GM19438 (cell line): Measurements from ENCODE around the gene FARP1.

Source experiments
- ATAC-seq: cut with Tn5 transposase; IDR thresholded peaks from one replicate; pipeline ENCODE4 v1.9.1; 2021; ENCODE audit warnings: low read depth; ENCODE audit not compliant: unreplicated experiment

Gene FARP1

DNA sequence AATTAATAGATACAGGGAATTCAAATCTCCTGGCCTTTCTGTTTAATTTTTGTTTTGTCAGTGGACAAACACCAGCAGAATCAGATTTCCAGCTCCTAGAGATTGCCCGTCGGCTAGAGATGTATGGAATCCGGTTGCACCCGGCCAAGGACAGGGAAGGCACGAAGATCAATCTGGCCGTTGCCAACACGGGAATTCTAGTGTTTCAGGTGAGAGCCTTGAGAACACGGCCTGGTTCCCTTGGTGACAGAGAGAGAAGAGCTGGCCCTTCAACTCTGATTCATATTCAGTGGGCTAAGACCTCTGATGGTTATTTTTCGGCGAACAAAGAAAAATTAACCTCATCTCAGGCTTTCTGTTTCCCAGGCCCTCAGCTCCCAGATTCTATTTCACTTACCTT, 242.7 kb downstream of the FARP1 start:
- no peak for ATAC-seq

DNA sequence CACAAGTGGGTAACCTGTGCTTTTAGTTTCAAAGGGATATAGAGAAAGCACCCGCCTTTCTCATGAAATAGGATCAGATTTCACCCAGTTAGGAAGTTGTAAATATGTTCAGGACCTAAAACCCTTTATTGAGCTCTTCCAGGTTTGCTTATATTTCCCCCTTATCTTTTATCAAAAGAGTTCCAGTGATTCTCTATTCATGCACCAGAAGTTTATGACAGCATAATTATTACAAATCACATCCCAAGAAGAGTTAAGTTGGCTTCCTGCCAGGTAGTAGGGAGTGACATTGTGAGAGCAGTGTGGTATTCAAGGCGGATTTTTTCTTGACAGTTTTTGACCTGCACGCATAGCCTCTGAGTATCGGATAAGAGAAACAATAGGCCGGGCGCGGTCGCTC, 243.7 kb downstream of the FARP1 start:
- ATAC-seq, result no peak

DNA sequence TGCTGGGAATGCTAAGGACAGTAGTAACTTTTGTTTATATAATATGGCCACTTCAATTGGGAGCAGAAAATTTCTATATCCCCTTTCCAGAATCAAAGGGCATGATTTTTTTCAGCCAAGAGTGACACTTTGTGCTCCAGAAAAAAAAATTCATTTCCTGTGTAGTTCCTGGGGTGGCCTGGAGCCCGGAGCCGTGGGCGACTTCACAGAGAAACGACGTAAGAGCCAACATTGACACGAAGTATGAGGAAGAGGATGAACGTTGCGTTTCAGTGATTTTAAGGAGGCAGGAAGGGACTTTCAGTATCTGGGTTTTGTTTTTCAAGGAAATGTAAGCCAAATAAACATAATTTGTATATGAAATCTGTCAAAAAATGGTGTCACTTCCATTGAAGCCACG, 246.4 kb downstream of the FARP1 start:
- ATAC-seq, result no peak

DNA sequence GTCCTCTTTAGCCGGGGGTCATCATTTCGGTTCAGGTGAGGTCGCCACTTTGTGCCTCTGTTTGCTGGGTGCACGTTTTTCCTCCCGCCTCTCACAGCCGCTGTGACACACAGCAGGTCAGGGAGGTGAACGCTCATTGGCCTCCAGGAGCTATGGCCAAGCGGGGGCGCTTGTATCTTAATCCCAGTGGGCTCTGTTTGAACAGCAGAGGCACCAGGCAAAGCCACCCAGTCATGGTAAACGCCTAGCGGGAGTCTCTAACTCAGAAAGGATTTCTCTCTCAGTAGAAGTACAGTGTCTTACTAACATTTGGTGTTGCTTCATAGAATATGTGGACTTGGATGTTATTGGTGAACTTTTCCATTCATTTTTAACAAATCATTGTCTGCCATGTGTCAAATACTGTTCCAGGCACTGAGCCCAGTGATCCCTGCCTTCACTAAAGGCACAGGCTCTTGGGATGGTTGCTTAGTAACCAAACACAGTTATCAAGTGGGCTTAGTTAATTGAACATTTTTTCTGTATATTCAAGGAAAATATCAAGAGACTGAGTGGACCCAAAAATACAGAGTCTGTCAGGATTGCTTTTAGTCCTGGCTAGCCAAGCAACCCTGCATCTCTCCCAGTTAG, 247.3 kb downstream of the FARP1 start:
- no peak for ATAC-seq

DNA sequence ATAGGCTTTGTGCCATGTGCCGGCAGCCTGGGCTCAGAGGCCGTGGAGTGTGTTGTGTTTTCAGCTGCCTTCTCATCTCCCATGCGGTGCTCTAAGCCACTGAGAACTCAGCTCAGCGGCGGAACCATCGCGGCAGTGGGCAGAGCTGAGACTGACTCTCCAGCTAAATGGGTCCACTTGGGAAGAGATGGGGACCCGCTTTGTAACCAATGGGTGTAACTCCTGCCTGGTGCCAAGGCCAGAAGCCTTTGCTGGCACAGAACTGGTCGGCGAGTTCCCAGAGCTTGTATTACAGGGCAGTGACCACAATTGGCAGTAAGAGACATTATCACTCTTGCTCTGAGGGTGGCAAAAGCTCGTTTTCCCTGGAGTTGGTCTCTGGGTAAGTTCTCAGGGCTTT, 251.0 kb downstream of the FARP1 start:
- ATAC-seq, result no peak

DNA sequence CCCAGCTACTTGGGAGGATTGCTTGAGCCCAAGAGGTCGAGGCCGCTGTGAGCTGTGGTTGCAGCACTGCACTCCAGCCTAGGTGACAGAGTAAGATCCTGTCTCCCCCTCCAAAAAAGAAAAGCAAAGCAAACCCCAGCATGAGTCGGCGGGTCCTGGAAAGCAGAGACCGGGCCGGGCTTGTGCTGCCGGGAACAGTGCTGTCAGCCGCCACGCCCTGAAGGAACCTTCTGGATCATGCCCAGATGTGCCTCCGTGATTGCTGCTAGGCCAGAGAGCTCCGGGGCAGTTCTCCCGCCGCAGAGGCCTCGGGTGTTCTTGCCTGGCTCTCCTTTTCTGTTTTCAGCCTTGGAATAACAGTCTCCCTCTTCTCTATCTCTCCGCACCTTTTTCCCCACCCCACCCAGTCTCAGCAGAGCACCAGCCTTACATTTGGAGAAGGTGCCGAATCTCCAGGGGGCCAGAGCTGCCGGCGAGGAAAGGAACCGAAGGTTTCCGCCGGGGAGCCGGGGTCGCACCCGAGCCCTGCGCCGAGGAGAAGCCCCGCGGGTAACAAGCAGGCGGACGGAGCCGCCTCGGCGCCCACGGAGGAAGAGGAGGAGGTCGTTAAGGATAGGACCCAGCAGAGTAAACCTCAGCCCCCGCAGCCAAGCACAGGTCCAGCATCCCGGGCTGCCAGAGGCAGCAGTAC, 252.1 kb downstream of the FARP1 start:
- ATAC-seq, result no peak

DNA sequence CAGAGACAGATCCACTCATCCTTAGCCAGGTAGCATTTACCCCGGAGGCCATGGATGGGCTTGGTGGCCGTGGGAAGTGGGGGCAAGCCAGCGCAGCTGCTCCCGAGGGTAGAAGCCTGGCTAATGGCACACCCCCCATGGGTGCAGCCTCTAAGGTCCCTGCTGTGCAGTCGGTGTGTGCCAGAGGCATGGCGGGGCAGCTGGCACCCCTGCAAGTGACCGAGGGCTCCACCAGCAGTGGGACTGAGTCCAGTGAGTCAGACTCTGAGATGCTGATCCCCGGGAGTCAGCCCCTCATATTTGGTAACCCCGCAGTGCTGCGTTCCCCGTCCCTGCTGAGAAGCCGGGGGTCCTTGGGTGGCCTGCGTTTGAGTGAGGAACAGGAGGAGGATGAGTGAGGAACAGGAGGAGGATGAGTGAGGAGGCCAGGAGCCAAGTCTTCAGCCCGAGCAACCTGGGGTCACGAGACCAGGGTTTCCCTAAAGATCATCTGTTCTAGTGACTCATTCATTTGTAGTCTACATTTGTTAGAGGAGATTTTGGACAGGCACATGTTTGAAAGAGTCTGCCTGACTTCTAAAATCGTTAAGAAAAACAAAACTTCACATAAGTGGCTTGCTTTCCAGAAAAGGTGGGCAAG, 253.3 kb downstream of the FARP1 start:
- no peak for ATAC-seq

DNA sequence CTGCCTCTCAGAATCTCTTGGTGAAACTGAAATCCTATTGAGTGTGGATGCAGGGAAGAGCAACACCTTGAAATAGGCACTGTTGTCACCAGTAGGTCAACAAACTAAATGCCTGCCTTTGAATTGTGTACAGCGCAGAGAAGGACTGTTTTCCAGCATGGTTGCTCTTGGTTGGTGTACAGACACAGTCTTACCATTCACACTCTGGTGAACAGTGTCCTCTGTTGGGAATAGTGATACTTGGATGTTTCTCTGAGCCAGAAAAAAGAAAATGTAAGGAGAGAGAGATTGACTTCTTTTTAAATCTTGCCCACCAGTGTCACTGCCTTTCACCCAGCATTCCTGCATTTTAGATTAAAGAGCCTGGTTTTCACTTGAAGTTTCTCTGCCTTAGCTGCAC, 254.3 kb downstream of the FARP1 start:
- ATAC-seq, result no peak

DNA sequence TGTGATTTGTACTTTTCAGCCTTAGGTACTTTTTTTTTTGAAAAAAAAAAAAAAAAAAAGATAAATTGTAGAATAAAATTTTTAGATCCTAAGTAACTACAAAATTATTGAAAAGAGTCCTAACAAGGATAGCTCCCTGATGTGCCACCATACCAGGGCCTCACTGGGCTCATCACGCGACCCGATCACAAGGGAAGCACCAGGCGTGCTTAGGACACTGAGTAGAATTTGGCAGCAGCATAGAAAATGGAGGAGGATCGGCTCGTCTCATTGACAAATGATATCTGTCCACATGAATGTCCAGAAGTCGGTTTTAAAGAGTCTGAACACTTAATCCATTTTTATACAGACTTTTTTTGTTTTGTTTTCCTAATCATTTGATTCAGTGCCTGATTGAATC, 255.0 kb downstream of the FARP1 start:
- no peak for ATAC-seq

DNA sequence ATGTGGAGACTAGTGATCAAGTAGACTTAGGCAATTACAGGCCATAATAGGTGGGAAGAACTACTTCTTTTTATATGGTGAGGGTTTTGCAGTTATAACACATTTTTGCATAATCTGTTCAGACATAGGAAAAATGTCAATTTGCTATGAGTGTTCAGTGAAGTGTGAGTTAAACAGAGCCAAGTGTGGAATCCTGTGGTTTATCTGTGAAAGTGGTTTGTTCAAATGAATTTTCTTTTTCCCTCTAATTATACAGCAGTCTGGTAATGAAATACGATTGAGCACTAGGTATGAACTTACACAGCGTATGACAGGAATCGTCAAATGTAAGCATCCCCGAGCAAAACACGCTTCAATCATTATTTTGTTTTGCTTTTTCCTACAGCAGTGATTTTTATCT, 255.7 kb downstream of the FARP1 start:
- no peak for ATAC-seq

DNA sequence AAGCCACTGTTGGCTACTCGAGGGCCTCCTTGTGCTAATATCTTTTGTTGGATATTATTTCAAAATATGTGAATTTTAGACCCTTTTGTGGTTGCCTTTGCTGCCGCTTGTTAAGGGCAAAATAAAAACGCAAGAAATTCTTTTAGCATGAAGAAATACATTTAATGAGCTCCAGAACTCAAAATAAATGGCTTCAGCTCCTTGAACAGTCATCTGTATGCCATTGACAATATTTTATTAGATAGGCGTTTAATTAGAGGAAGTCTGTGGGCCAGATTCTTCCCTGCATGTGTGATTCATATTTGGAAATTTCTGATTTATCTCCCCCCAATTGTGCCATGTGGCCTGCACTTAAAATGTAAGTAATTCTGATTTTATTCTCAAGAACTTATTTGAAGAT, 256.9 kb downstream of the FARP1 start:
- no peak for ATAC-seq

DNA sequence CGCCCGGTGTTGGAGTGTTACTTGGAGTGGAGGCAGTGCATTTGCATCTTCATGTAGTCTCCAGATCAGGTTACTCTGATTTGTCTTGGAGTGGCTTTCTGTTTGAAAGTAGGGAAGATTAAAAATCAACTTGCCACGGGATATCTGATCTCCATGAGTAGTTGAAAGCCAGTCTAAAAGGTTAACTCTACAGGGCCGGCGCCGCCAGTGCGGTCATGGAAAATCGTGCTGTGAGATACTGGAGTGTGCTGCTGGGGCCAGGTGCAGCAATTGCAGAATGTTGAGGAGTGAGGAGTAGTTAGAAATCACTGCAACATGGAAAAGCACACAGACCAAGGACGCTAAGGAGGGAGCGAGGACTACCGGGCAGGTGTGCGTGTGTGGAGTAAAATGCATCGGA, 259.0 kb downstream of the FARP1 start:
- no peak for ATAC-seq

DNA sequence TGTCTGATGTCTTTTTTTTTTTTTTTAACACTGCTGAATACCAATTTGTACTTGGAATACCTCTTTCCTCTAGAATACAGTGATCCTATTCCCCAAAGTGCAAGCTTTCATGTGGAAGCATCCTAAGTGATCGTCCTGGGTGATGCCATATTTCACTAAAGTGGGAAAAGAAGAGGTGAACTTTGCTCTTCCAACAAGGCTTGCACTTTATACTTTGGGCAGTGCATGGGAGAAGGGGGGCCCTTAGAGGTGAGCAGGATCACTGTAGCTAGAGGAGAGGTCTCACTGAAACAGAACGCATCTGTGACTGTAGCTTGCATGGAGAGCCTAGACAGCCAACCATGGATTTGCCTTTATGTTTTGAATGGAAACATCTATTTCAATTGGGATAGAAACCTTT, 260.2 kb downstream of the FARP1 start:
- ATAC-seq, result no peak

DNA sequence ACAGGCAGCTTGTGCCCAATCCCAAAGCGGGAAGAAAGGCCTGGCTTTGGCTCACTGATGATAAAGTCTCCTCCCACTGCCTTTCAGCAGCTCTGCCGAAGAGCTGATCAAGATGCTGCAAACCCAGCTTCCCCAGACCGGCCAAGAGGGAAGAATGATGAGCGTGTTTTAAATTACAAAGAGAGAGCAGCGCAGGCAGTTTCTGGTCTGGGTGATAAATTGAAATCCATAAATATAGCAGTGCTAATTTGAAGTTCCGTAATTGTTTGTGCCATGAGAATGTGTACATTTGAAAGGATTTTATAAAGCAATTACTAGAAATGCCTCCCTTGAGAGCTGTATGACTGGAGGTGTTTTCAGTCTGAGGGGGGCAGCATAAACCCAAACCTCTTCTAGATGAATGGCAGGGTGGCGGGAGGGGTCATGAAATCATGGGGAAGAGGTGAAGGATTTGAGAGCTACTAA, 262.2 kb downstream of the FARP1 start:
- no peak for ATAC-seq

DNA sequence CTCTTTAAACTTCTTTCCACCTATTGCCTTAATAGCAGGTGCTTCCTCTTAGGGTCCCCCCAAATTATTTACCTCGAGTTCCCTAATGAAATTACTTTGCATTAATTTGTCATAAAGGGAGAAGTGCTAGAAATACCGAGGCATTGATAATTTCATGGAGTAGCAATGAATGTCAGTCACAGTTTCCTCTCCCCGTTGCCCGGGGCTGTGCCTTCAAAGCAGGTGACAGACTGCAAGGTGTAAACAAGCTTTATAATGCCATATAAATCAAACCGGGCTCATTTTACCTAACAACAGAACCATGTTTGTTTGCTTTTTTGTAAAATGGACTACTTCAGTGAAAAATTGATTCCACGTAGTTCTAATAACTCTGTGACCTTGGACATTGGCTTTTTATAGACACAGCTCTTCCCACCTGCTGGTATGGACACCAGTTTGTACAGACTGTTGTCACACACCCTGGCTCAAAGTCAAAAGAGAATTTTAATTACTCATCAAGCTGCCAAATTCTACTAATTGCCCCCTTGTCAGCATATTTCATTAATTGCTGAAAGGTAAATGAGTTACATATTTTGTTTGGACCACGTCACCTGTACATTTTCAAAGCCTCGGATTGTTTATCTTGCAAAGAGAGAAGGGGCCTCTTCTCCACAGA, 262.9 kb downstream of the FARP1 start:
- ATAC-seq, result no peak

DNA sequence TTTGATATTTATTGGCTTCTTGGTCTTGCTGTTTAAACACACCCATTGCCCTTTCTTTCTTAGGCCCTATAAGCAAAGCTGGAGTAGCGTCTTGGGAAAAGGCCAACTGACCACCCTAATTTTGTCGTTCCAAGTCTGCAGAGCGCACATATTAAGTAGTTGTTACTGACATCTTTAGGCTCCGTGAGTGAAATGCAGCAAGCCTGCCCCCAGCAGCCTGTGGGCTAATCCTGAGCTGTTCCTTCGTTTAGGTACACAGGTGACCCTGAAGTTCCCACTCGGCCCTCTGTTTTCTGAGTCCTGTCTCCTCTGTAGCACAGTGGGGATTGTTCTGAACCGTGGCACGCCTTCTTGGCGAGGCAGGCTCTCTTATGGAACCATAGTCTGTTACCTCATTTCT, 263.5 kb downstream of the FARP1 start:
- no peak for ATAC-seq

DNA sequence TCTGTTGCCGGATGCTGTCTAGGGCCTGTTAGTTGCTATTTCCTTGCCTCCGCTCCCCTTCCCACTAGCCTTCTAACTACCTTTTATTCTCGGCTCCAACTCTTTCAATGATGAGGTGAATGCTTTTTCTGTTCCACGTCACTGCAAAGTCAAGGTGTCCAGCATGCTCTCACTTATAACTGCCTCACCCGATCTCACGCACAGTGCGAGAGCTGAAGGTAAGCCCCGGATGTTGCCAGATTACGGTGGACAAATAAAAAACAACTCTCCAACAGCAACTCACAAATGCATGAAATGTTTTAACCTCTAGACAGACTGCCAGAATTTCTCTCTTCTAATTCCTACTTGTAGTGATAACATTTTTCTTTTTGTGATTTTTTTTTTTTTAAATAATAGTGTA, 264.1 kb downstream of the FARP1 start:
- no peak for ATAC-seq

DNA sequence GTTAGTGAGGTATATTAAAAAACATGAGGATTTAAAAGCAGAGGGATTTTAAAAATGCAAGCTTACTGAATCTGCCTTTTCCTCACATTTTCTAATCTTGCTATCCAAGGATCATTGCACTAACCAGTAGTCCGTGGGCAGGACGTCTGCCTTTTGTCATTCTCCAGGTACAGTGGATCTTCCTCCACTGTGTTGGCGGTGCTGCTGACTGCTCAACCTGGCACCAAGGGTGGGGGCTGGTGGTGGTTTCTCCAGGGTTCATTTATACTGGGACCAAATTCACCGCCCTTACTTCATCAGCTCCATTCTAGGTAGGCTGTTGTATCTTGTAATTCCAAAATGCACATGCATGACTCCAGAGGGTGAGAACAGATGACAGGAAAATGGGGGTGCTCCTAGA, 264.7 kb downstream of the FARP1 start:
- no peak for ATAC-seq

DNA sequence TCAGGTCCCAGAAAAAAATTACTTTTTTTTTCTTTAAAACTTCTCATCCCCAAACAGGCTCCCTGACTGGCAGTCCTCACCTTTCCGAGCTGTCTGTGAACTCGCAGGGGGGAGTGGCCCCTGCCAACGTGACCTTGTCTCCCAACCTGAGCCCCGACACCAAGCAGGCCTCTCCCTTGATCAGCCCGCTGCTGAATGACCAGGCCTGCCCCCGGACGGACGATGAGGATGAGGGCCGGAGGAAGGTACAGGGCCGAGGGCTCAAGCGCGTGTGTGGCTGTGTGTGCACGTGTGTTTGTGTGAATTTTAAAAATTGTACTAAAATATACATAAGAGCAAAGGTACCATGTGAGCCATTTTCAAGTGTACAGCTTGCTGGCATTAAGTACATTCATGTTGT, 266.4 kb downstream of the FARP1 start:
- no peak for ATAC-seq

DNA sequence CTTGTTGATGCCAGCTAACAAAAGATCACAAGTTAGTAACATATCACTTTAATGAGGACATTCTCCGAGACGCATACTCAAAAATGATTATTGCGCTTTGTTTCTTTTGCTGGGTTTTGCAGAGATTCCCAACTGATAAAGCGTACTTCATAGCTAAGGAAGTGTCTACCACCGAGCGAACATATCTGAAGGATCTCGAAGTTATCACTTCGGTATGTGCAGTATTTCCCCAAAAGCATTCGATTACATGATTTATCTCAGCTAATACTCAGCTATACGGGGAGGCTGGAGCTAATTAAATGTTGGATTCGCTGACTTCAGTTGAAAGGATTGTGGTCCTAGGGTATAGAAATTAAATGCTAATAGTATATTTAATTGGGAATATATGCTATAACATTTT, 267.7 kb downstream of the FARP1 start:
- ATAC-seq, result no peak

DNA sequence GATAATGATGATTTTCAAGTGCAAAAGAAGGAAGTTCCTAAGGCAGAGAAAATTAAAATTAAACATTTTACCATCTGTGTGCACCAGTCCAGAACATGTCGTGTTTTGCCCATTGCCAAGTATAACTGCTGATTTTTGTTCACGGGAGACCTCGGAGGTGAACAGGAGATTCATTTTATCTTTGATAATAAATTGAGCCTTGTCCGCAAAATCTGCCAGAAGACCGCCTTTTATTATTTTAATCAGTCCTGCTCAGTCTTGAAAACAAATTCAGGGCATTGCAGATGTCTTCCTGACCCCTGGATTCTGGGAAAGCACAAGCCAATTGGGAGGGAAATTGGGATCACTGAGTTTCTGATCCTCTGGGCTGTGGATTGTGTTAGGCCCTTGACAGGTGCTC, 268.1 kb downstream of the FARP1 start:
- no peak for ATAC-seq
